HuH-7.5 (cell line): ENCODE data around the gene KRT79.
"Not testable (repeated sequence)": the region's sequence is repeated elsewhere in the genome, so short reads cannot be mapped to it uniquely, and the experiment has no call there.

Experiments
- DNase-seq: peaks from one replicate; pipeline ENCODE4 v3.0.0; 2011; ENCODE audit warnings: low spot score

The KRT79 gene

GRCh38 chr12:52860102-52860823, 26.2 kb upstream of the KRT79 start:
- no peak for DNase-seq

- no peak for DNase-seq
These were observed 23.4 kb upstream of the KRT79 start for GRCh38 chr12:52857500-52857899.

GRCh38 chr12:52856787-52857186, 22.7 kb upstream of the KRT79 start:
- DNase-seq, result no peak

GRCh38 chr12:52856077-52856476, 22.0 kb upstream of the KRT79 start:
- not testable (repeated sequence) for DNase-seq

GRCh38 chr12:52851787-52852186, 17.7 kb upstream of the KRT79 start:
- no peak for DNase-seq

GRCh38 chr12:52850681-52851080, 16.6 kb upstream of the KRT79 start:
- DNase-seq, result no peak

GRCh38 chr12:52849511-52849910, 15.4 kb upstream of the KRT79 start:
- DNase-seq, result no peak

GRCh38 chr12:52848661-52849255, 14.6 kb upstream of the KRT79 start, which contains the start of gene KRT78:
Gene KRT78, minus strand, starts transcription at chr12:52848994. Its CDS starts 64 bp downstream, at chr12:52848930.
- DNase-seq, result no peak

GRCh38 chr12:52847335-52848102, 13.4 kb upstream of the KRT79 start:
- DNase-seq, result no peak

GRCh38 chr12:52846356-52846970, 12.4 kb upstream of the KRT79 start:
- no peak for DNase-seq

- DNase-seq, result no peak
These were observed 11.8 kb upstream of the KRT79 start for GRCh38 chr12:52845946-52846345.

GRCh38 chr12:52844386-52844785, 10.3 kb upstream of the KRT79 start:
- DNase-seq, result no peak

- DNase-seq, result no peak
These were observed 5.5 kb upstream of the KRT79 start for GRCh38 chr12:52839436-52840105.

GRCh38 chr12:52838609-52839435, 4.7 kb upstream of the KRT79 start:
- no peak for DNase-seq

GRCh38 chr12:52837781-52838608, 3.9 kb upstream of the KRT79 start:
- DNase-seq, result no peak

- no peak for DNase-seq
These were observed 3.3 kb upstream of the KRT79 start for GRCh38 chr12:52837413-52837741.

- no peak for DNase-seq
These were observed 2.6 kb upstream of the KRT79 start for GRCh38 chr12:52836491-52837412.

- no peak for DNase-seq
These were observed 1.9 kb upstream of the KRT79 start for GRCh38 chr12:52836042-52836466.
